Dermis microvascular lymphatic vessel endothelial cell (primary cell): ENCODE measurements around the gene IDH3B. TPM values are rescaled to one million over a fixed set of nuclear protein-coding genes. Genes with fewer than 3 reads are reported as not detected.
A peak's percentile ranks its signal among the peaks of the same experiment; 100 is the strongest.
"Not testable (repeated sequence)": the region's sequence is repeated elsewhere in the genome, so short reads cannot be mapped to it uniquely, and the experiment has no call there.

Experiments
- DNase-seq, 2 donors: peaks; one replicate each; pipeline versions ENCODE4 v3.0.0 to v3.0.0-alpha.2; 2010; ENCODE audit warnings: low read depth in 2 of 2
- total RNA-seq: library from RNA; depleted of rRNA; stranded (reverse); fragments of >200 nt; gene quantifications from 2 replicates; pipeline ENCODE4 v1.2.1, GENCODE V29; 2014

The IDH3B gene
- 113 and 114 TPM in 2 replicates for total RNA-seq

DNA sequence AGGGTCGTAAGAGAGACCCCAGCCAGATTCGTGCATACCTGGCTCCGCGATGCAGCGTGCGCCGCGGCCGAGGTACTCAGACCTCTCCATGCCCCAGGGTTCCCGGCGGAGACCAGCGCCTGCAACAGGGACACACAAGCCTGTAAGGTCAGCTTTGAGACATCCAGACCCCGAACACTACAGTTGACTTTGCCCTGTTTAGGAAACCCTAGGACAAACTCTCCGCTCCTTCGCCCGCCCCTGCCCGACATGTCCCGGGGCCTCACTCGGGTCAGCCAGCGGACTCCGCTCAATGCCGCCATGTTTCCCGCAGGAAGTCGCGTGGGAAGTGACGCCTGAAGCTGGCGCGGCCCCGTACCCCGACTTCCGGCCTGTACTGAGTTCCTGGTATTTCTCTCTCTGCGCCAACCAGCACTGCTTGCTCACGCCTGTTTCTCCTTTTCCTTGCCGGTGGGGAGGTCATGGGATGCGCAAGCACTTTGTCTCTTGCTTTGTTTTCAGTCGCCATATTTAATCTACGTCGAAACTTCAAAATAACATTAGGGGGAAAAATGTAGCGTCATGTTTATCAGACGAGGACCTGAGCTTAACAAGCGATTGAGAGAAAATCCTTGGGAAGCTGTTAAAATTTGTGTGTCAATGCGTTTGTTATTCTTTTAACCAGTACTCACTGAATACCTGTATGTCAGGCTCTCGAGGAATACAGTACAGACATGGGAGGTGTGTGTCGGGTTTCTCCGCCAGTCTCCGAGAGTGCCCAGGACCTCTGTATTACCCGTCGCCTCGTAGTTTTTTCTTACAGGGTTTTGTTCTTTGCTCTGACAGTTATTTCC, at the start of gene IDH3B:
Gene IDH3B (minus strand): TSS at position 330 of the 833 bp plus-strand sequence. CDS start 28 bp downstream, at position 302.
- peak; percentile 89 to 94 for DNase-seq

DNA sequence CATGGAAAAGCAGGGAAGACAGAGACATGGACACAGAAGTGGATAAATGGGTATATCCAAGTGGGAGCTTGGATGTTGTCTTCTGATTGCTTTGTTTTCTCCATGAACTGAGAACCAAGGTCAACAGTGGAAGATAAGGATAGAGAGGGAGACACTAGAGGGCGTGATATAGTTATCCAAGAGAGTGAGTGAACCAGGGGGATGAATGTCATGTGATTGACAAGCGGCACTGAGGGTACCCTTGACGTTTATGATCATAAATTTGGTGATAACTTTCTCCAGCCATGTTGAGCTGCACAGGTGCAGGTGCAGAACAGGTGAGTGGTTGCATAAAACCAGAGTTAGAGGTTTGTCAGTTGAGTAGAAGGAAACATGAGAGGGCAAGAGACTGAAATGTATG, 49.3 kb upstream of the IDH3B start:
- DNase-seq, result no peak

DNA sequence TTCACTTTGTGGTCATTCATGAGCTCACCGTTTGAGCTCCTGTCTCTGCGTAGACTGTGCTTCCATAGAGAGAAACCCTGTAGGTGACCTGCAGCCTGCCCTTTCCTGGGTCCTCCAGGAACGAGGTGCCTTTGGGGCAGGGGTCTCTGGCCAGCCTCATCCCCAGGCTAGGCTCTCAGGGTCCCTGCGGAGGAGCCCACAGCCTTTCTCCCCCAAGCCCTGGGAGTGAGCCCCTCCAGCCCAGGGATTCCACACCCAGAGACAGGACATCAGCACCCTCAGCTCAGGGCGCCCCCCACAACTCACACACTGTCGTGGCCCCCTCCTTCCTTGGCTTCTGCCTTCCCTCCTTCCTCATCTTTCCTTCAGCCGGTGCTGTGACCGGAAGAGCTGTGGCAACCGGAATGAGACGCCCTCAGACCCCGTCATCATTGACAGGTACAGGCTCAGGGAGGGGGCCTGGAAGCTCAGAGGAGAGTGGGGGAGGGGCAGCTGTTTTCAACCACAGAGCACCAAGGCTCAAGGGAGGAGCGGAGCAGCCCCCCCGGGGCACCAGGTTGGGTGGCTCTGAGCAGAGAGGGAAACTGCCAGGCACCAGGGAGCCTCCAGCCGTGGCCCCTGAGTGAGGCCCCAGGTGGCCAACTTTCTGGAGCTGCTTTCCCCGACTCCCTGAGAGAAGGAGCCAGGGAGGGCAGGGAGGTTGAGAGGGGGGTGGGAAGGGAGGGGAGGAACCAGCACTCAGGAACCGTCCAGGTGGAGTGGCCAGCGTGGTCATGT, 45.4 kb upstream of the IDH3B start:
- no peak for DNase-seq

DNA sequence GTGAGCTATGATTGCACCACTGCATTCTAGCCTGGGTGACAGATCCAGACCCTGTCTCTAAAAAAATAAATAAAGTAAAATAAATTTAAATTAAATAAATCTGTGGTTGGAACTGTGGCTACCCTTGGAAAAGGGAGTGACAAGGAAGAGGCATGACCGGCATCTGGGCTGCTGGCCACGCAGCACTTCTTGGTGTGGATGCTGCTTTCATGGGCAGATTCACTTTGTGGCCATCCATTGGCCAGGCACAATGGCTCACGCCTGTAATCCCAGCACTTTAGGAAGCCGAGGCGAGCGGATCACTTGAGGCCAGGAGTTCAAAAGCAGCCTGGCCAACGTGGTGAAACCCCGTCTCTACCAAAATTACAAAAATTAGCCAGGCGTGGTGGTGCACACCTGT, 44.6 kb upstream of the IDH3B start:
- no peak for DNase-seq

DNA sequence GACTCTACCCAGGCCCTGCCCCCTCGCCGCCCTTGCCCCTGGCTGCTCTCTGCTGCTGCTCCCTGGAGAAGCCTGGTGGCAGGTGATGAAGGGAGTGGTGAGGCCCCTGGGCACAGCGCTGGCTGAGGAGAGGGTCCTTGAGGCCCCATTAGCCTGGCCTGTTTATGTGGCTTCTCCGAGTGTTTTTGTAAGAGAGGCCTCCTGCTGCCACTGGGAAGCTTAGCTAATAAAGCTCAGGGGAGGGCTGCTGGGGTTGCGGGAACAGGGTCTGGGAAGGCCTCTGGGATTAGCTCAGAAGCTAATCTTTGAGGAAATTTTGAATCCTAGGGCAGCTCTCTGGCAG, 44.0 kb upstream of the IDH3B start:
- DNase-seq, result no peak

DNA sequence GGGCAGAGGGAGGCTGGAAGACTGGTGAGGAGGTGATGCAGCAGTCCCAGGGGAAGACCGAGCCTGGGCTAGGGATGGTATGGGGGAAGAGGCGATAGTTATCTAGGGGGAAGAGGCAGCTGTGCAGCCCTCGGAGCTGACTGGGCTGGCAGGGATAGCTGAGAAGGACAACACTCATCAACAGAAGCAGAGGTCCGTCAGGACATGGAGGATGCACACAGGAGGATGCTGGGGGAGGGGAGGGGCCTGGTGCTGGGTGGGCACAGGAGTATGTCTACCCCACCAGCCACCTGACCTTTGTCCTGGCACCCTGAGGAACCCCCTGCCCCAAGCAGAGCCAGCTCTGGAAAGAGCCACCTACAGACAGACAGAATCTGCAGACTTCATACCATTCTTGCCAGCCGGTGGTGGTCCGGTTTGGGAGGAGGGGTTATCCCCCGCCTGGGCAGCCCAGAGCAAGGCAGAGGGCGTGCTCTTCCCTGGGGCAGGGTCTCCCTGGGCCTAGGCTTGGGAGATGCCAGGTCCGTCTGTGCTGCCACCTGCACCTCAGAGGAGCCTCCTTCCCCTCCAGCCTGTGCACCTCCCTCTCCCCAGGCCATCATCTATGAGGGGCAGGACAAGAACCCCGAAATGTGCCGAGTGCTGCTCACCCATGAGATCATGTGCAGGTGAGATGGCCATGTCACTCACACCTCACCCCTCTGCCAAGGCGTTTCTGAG, 43.5 kb upstream of the IDH3B start:
- DNase-seq, result no peak

DNA sequence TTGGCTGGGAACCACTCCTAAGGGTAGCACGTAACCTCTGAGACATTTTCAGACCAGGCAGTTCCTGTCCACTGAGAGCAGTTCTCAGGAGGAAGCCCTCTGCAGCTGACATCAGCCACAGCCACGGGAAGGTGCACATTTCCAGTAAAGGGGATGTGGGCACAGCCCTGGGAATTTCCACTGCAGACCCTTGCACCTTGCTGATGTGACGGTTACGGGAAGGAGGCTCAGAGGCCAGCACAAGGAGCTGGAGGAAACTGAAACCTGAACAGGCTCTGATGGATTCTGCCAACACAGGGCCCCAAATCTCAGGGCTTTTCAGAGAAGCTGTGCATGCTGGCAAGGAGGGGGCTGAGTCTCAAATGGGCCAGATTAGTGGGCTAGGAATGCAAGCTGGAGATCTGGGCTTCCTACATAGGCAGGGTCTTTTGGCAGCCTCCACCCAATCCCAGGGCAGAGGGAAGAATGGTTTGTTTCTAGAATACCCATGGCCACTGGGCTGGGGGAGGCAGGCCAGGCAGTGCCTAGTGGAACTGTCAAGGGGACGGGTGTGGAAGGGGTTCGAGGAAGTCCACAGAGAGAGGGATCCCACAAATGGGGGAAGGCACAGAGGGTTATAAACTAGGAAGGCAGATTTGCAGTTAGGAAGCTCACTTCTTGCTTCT, 42.8 kb upstream of the IDH3B start:
- DNase-seq, result no peak

DNA sequence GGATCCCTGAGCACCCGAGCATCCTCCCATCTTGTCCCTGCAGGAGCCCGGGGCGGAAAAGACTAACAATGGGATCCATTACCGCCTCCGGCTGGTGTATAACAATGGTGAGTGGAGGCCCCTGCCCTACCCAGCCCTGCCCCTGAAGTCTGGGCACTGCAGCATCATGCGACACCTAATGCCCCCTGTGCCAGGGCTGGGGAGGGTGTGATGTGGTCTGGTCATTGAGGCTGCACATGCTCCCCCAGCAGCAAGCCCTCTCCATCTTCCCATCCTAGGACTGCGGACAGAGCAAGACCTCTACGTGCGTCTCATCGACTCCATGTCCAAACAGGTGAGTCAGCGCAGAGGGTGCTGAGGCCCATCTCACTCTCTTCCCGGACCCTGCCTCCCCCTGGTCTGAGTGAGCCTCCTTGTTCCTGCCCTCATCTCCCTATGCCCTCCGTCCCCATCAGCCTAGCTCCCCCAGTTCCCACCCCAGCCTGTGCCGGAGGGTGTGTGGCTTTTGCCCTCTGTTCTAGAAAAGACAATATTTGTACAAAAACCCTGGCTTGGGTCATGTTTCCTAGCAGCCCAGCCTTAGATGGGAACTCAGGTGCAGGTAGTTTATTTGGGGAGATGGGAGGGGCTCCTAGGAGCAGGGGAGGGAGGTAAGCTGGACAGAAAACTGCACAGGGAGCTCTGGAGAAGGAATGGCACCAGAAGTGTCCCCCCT, 42.1 kb upstream of the IDH3B start:
- DNase-seq, result no peak

DNA sequence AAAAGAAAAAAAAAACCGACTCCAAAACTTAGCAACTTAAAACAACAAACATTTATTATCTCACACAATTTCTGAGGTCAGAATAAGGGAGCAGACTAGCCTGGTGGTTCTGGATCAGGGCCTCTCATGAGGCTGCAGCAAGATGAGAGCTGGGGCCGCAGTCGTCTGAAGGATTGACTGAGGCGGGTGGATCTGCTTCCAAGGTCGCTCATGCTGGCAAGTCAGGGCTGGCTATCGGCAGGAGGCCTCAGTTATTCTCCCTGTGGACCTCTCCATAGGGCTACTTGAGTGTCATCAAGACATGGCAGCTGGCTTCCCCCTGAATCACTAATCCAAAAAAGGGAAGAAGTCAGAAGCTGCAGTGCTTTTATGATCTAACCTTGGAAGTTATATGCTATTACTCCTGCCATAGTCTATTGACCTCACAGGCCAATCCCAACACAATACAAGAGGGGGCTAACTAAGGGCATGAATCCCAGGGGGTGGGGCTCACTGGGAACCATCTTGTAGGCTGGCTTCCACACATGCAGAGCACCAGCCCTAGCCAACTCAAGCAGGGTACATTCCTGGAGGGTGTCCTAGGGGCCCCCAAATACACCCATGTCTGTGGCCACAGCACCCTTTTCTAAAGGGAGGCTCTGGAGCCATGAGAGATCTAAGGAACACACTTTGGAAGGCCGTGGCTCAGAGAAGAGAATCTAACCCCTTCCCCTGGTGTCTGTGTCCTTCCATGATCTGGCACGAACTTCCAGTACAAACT, 39.9 kb upstream of the IDH3B start:
- no peak for DNase-seq

DNA sequence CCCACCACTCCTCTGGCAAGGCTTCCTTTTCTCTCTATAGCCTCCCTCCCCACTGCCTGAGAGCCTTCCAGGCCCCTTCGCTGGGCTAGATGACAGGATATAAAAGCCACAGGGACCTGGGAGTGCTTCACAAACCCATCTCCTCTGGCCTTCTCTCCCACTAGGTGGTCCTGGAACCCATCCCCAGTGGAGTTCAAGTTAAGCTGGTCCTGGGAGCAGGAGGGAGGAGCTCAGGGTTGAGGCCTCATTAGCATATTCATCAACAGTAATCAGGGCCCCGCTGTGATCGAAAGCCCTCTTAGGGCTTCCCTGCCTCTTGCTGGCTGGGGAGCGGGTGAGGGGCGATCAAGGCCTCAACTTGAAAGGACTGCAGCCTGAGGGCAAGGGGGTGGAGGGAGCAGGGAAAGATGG, 37.7 kb upstream of the IDH3B start:
- no peak for DNase-seq

DNA sequence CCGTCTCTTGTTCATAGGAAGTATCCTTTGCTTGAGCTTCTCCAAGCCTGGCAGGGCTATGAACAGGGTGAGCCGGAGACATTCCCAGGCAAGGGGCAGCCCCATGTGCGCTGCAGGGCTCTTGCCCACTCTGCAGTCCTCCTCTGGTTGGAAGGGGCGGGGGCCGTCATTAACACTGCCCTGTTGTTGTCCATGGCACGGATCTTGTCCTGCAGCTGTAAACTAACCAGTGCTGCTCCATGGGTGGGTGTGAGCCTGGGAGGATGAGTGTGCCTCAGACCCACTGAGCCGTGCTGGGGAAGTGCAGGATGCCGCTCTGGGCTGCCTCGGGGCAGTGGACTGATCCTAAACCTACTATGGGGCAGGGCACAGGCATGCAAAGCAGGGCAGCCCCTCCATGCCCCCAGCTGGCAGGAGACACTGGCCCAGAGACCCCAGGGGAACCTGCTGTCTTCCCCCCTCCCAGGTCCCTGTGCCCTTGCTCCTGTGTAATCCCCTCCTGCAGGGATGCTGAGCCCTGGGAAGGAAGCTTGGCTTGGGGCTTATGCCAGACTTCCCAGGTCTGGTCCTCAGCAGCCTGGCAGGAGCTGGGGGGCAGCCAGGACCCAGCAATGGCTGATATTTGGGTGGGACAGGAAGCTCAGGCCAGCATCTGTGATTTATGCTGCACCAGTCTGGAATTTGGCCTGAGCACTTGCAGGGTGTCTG, 37.1 kb upstream of the IDH3B start:
- no peak for DNase-seq

DNA sequence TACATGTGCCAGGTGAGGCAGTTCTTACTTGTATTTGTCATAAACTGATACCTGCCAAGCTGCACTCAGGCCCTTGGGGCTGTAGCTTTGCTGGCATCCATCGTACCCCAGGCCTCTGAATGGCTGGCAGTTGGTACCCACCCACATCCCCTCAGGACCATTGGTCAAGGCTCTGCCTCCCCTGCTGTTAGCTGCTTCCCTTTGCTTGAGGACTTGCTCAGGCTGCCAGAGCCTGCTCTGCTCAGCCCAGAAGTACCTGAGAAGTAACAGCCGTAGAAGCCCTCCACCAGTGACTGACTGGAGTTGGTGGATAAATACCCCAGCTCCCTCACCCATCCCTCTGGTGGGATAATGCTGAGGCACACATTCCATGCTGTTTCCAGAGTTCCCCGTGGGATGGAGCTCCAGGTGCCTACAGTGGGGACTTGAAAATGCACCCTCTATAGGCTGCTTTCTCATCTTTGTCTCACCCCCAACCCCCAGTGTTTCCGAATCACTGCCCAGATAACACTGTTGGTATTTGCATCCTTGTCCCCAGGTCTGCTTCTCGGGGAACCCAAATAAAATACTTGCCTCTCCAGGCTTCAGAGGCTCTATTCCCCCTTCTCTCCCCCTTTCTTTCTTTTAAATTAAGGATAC, 35.9 kb upstream of the IDH3B start:
- DNase-seq, result no peak

DNA sequence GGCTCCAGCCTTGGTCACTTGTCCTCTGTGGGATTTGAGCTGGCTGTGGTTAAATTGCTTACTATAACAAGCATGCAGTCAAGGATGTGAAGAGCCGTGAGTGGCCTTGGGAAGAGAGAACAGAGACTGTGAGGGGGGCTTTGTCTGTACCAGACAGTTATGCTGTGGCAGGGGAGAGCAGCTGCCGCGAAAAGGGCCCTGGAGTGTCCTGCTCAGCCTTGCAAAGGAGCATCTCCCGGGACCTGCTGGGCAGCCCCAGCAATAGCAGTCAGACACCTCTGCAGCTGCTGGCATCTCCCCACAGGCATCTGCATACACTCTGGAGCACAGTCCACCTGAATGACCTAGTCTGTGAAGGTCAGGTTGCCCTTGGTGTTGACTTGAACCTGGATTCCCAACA, 34.9 kb upstream of the IDH3B start:
- DNase-seq, result no peak

DNA sequence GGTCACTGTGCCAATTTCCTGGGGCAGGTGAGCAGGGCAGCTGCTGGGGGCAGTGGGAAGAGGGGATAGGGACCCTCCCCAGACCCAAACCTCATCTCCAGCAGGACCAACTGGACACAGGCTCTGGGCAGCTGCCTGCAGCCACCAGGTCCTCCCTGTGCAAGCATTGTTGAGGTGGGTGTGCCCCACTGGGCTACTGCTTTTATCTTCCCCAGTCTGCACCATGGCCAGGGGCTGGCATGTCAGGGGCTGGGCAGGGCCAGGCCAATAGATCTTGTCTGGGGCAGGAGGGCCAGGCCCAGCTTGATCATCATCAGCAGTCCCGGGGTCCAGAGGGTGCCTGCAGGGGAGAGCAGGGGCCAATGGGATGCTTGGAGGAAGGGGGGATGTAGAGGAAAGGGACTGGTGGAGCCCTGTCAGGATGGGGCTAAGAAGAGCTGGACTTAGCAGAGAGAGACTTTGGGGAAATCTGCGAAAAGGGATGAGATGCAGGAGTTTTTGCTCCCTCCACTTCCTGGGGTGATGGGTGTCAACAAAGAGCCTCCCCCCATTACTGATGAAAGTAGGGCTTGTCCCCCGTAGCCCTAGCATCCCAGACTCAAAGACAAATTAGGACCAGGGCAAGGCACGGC, 34.3 kb upstream of the IDH3B start:
- no peak for DNase-seq

DNA sequence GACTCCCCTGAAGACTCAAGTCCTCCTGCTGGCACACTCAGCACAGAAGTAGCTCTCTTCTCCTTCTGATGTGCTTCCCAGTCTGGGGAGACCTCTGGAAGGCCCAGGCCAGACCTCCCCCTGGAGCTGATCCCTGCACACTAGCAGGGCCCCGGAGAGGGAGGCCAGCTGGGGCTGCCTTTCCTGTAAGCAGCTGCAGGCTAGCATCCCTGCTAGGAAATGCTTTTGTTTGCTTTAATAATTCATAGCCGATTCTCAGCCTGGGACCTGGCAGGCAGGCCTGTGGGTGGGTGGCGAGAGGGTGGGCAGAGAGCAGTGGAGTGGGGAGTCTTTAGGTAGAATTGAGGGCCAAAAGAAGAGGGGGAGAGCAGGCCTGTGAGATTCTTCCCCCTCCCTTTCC, 33.8 kb upstream of the IDH3B start:
- no peak for DNase-seq

DNA sequence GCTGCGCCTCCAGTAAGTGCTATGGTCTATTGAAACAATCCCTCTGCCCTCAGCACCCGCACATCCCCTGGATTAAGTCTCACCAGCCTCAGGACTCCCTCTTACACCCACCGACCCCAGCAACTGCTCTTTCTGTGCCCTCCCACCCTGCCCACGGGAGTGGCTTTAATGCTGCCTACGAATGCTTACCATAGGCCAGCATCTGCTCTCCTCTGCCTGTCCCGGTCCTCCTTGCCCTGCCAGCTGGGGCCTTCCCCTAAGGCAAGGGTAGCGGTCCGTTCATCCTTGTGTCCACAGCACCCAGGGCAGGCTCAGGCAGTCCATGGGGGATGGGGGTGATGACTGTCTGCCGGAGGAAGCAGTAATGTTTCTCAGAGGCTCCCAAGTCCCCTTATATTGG, 32.6 kb upstream of the IDH3B start:
- no peak for DNase-seq

DNA sequence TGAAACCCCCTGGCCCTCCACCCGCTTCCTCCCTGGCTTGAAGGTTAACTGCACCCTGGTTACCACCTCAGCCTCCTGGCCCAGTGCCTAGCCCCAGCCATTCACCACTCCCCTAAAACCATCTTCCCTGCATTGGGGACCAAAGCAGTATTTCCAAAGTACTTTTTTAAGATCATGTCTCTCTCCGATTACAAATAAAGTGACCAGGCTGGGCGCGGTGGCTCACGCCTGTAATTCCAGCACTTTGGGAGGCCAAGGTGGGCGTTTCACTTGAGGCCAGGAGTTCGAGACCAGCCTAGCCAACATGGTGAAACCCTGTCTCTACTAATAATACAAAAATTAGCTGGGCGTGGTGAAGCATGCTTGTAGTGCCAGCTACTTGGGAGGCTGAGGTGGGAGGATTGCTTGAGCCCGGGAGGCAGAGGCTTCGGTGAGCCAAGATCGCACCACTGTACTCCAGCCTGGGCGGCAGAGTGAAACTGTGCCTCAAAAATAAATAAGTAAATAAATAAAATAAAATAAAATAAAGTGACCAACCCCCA, 32.0 kb upstream of the IDH3B start:
- not testable (repeated sequence) for DNase-seq

DNA sequence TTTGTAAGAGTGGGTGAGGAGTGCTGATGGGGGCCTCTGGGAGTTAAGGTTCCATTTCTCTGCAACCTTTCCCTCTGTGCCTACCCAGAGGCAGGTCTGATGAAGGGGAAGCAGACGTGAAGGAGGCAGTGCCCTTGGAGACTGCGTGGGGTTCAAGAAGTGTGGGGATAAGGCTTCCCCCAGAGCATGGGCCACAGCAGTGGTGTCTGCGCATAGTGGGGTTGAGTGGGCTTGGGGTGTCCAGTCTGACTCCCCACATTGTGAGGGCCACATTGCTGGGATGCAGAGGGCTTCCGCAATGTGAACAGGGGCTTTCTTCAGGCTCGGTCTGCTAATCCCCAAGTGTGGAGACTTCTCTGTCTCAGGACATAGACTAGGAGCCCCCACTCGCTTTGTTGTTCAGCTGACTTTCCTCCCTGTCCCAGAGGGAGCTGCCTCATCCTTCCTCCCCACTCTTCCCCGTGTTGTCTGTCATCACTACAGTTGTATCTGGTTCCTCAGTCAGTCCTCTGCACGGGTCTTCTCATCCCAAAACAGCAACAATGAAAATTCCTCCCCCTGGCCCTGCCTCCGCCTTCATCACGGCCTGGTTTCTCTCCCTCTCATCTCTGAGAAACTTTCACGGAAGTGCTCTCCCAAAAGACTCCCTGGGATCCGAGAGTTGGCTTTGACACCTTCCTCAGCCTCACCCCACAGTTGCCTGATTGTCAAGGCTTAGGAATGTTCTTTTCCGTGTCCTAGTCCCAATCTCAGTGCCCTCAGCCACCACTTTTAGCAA, 31.4 kb upstream of the IDH3B start:
- no peak for DNase-seq
